ENCODE data around the gene LRRN3. TPM values are rescaled to one million over a fixed set of nuclear protein-coding genes. Genes with fewer than 3 reads are reported as not detected.

LRRN3 gene
- total and polyA plus RNA-seq, 2 donors (not counting 1 experiment from before 2014, with no cell fraction given), result 1.8 to 3.9 TPM

DNA sequence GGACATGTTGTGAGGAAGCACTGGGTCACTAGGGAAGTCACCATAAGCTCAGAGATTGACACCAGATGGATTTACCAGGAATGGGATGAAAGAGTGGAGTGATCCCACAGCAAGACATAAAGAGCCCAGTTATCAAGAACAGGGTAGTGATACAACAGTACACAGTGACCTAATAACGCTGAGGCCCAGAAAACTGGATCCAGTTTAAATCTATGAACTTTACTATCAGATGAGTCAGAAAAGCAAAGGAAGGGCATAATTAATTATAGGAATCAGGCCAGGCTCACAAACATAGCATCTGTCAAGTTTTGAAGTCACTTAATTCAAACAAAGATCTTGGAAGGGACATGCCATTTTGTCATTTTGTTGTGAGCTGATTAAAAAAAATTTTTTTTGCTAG is 73.5 kb downstream of the LRRN3 start:
- DNase-seq (ENCODE audit: low read depth in 2 of 2), result no peak
- Histone ChIP-seq H3K4me3 (replicated peaks in 1 of 4; ENCODE audit: control extremely low read depth in 1 of 4, insufficient read depth in 1 of 4, low read depth in 3 of 4, low read length in 4 of 4) (no peak overlapping the region), H2AFZ (ENCODE audit: low read length) (no peak overlapping the region), H3K9ac (ENCODE audit: insufficient read depth, low read length) (no peak overlapping the region), H3K27me3 (ENCODE audit: control insufficient read depth, insufficient read depth, low read length) (no peaks in the 10 kb centered on the region), H4K20me1 (ENCODE audit: control insufficient read depth, extremely low read depth, insufficient read depth, low read length) (no peaks in the 10 kb centered on the region), H3K4me1 (ENCODE audit: control insufficient read depth, extremely low read depth, insufficient read depth, low read length) (no peaks in the 10 kb centered on the region), H3K27ac (ENCODE audit: insufficient read depth, low read length) (no peak overlapping the region), H3K36me3 (ENCODE audit: control insufficient read depth, insufficient read depth, low read length) (no peaks in the 10 kb centered on the region), H3K4me2 (ENCODE audit: extremely low read depth, insufficient read depth, low read length) (no peak overlapping the region), H3K79me2 (ENCODE audit: control insufficient read depth, insufficient read depth, low read length) (no peaks in the 10 kb centered on the region), H3K9me3 (ENCODE audit: control insufficient read depth, insufficient read depth, low read depth, low read length) (no peaks in the 10 kb centered on the region)
- TF ChIP-seq, protein P1, sequence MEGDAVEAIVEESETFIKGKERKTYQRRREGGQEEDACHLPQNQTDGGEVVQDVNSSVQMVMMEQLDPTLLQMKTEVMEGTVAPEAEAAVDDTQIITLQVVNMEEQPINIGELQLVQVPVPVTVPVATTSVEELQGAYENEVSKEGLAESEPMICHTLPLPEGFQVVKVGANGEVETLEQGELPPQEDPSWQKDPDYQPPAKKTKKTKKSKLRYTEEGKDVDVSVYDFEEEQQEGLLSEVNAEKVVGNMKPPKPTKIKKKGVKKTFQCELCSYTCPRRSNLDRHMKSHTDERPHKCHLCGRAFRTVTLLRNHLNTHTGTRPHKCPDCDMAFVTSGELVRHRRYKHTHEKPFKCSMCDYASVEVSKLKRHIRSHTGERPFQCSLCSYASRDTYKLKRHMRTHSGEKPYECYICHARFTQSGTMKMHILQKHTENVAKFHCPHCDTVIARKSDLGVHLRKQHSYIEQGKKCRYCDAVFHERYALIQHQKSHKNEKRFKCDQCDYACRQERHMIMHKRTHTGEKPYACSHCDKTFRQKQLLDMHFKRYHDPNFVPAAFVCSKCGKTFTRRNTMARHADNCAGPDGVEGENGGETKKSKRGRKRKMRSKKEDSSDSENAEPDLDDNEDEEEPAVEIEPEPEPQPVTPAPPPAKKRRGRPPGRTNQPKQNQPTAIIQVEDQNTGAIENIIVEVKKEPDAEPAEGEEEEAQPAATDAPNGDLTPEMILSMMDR (conservative IDR thresholded peaks at IDR 0.05 in 1 of 2, IDR thresholded peaks at IDR 0.05 in 1 of 2; ENCODE audit: low read depth in 1 of 2, low read length in 2 of 2), result no peak
- TF ChIP-seq EZH2 (IDR thresholded peaks at IDR 0.05; ENCODE audit: low read length, missing control alignments), result no peak

GRCh38 chr7:111168182-111168581 is 77.3 kb downstream of the LRRN3 start:
- no peak overlapping the region for H2AFZ ChIP-seq (ENCODE audit: low read length)
- no peak overlapping the region for H3K27ac ChIP-seq (ENCODE audit: insufficient read depth, low read length)
- peak; percentile 34 to 74 for DNase-seq (ENCODE audit: low read depth in 2 of 2)
- H3K4me1 ChIP-seq (ENCODE audit: control insufficient read depth, extremely low read depth, insufficient read depth, low read length), result no peaks in the 10 kb centered on the region
- H3K4me3 ChIP-seq (replicated peaks in 1 of 4; ENCODE audit: control extremely low read depth in 1 of 4, insufficient read depth in 1 of 4, low read depth in 3 of 4, low read length in 4 of 4), result no peak overlapping the region
- no peak for TF ChIP-seq EZH2 (IDR thresholded peaks at IDR 0.05; ENCODE audit: low read length, missing control alignments)
- TF ChIP-seq, protein P1 (conservative IDR thresholded peaks at IDR 0.05 in 1 of 2, IDR thresholded peaks at IDR 0.05 in 1 of 2; ENCODE audit: low read depth in 1 of 2, low read length in 2 of 2), result no peak
- H3K27me3 ChIP-seq (ENCODE audit: control insufficient read depth, insufficient read depth, low read length), result no peaks in the 10 kb centered on the region
- no peak overlapping the region for H3K9ac ChIP-seq (ENCODE audit: insufficient read depth, low read length)
- no peak overlapping the region for H3K4me2 ChIP-seq (ENCODE audit: extremely low read depth, insufficient read depth, low read length)
- H4K20me1 ChIP-seq (ENCODE audit: control insufficient read depth, extremely low read depth, insufficient read depth, low read length), result no peaks in the 10 kb centered on the region
- no peaks in the 10 kb centered on the region for H3K9me3 ChIP-seq (ENCODE audit: control insufficient read depth, insufficient read depth, low read depth, low read length)
- H3K36me3 ChIP-seq (ENCODE audit: control insufficient read depth, insufficient read depth, low read length), result no peaks in the 10 kb centered on the region
- H3K79me2 ChIP-seq (ENCODE audit: control insufficient read depth, insufficient read depth, low read length), result no peaks in the 10 kb centered on the region

GRCh38 chr7:111172564-111173257 is 81.8 kb downstream of the LRRN3 start:
- Histone ChIP-seq H4K20me1 (ENCODE audit: control insufficient read depth, extremely low read depth, insufficient read depth, low read length) (no peaks in the 10 kb centered on the region), H3K79me2 (ENCODE audit: control insufficient read depth, insufficient read depth, low read length) (no peaks in the 10 kb centered on the region), H3K4me1 (ENCODE audit: control insufficient read depth, extremely low read depth, insufficient read depth, low read length) (no peaks in the 10 kb centered on the region), H3K9me3 (ENCODE audit: control insufficient read depth, insufficient read depth, low read depth, low read length) (no peaks in the 10 kb centered on the region), H3K4me3 (replicated peaks in 1 of 4; ENCODE audit: control extremely low read depth in 1 of 4, insufficient read depth in 1 of 4, low read depth in 3 of 4, low read length in 4 of 4) (no peak overlapping the region), H3K36me3 (ENCODE audit: control insufficient read depth, insufficient read depth, low read length) (no peaks in the 10 kb centered on the region), H3K4me2 (ENCODE audit: extremely low read depth, insufficient read depth, low read length) (no peak overlapping the region), H3K9ac (ENCODE audit: insufficient read depth, low read length) (no peak overlapping the region), H2AFZ (ENCODE audit: low read length) (no peak overlapping the region), H3K27ac (ENCODE audit: insufficient read depth, low read length) (no peak overlapping the region), H3K27me3 (ENCODE audit: control insufficient read depth, insufficient read depth, low read length) (no peaks in the 10 kb centered on the region)
- DNase-seq (ENCODE audit: low read depth in 2 of 2), result peak in 1 of 2 donors; percentile 25
- no peak for TF ChIP-seq EZH2 (IDR thresholded peaks at IDR 0.05; ENCODE audit: low read length, missing control alignments)
- TF ChIP-seq, protein P1 (conservative IDR thresholded peaks at IDR 0.05 in 1 of 2, IDR thresholded peaks at IDR 0.05 in 1 of 2; ENCODE audit: low read depth in 1 of 2, low read length in 2 of 2), result no peak

Data from fibroblast of lung (primary cell).